OCI-LY7 (cell line): ENCODE data around the gene KBTBD12.

ENCODE experiments used
- CTCF ChIP-seq: fragments of 200-600 bp; sonication (generic); conservative IDR thresholded peaks from 2 replicates; pipeline ENCODE4 v1.5.1; 2014; ENCODE audit warnings: mild to moderate bottlenecking, antibody characterized with exemption, low read length, moderate library complexity, mixed read lengths
- EZH2phosphoT487 ChIP-seq: fragments of 200-600 bp; sonication (generic); IDR thresholded peaks from 2 replicates; pipeline ENCODE4 v1.6.1; 2018; ENCODE audit warnings: low read depth, borderline replicate concordance, mild to moderate bottlenecking, mixed run types, antibody characterized with exemption, low read length, moderate library complexity, mixed read lengths

GRCh38 chr3:127902486-127902885 lies 12.5 kb upstream of the KBTBD12 start:
- no peak for TF ChIP-seq CTCF
- no peak for TF ChIP-seq EZH2phosphoT487
